Neural cell (in vitro differentiated cells): Measurements from ENCODE around the gene LIMCH1. TPM values are rescaled to one million over a fixed set of nuclear protein-coding genes. Genes with fewer than 3 reads are reported as not detected.

ENCODE experiments used
- H2AFZ ChIP-seq: fragments of 200-600, 300-800 bp; sonication (generic), shearing (Covaris generic); 2 replicates; pipeline ENCODE4 v1.6.0; 2014; ENCODE audit warnings: low read depth, mild to moderate bottlenecking, antibody characterized with exemption, low read length, moderate library complexity
- H3F3A ChIP-seq: fragments of 200-600 bp; shearing (Covaris generic); 2 replicates; pipeline ENCODE4 v1.6.1; 2016; ENCODE audit warnings: mild to moderate bottlenecking, moderate library complexity, mixed read lengths, antibody characterized with exemption, low read length; ENCODE audit not compliant: insufficient read depth, poor library complexity, severe bottlenecking
- H3K27ac ChIP-seq: fragments of 200-600, 300-800 bp; sonication (generic), shearing (Covaris generic); 2 replicates; pipeline ENCODE4 v1.5.1; 2014; ENCODE audit warnings: mild to moderate bottlenecking, low read length, moderate library complexity
- H3K27me3 ChIP-seq: fragments of 300-800, 200-600 bp; sonication (generic), shearing (Covaris generic); 2 replicates; pipeline ENCODE4 v1.6.0; 2014; ENCODE audit warnings: mild to moderate bottlenecking, low read depth, low read length, moderate library complexity; ENCODE audit not compliant: insufficient read depth
- H3K36me3 ChIP-seq: fragments of 300-800, 200-600 bp; sonication (generic), shearing (Covaris generic); 2 replicates; pipeline ENCODE4 v1.5.1; 2014; ENCODE audit warnings: mild to moderate bottlenecking, antibody characterized with exemption, low read length, moderate library complexity; ENCODE audit not compliant: insufficient read depth
- H3K4me2 ChIP-seq: fragments of 300-800, 200-600 bp; sonication (generic), shearing (Covaris generic); 2 replicates; pipeline ENCODE4 v1.6.0; 2014; ENCODE audit warnings: mild to moderate bottlenecking, low read length
- H3K4me3 ChIP-seq: fragments of 300-800, 200-600 bp; sonication (generic), shearing (Covaris generic); 2 replicates; pipeline ENCODE4 v1.5.1; 2014; ENCODE audit warnings: mild to moderate bottlenecking, low read length, moderate library complexity
- H3K79me2 ChIP-seq: fragments of 200-600 bp; shearing (Covaris generic); replicated peaks from 2 replicates; pipeline ENCODE4 v1.6.0; 2014; ENCODE audit warnings: mild to moderate bottlenecking, low read length, moderate library complexity; ENCODE audit not compliant: insufficient read depth
- H3K9ac ChIP-seq: fragments of 300-800, 200-600 bp; sonication (generic), shearing (Covaris generic); 2 replicates; pipeline ENCODE4 v1.6.1; 2016; ENCODE audit warnings: mild to moderate bottlenecking, low read length, mixed read lengths
- H3K9me2 ChIP-seq: fragments of 200-600 bp; shearing (Covaris generic); 2 replicates; pipeline ENCODE4 v1.6.1; 2016; ENCODE audit warnings: mild to moderate bottlenecking, low read length, mixed read lengths; ENCODE audit not compliant: insufficient read depth
- H3K9me3 ChIP-seq: fragments of 200-600, 300-800 bp; sonication (generic), shearing (Covaris generic); 2 replicates; pipeline ENCODE4 v1.6.1; 2016; ENCODE audit warnings: mild to moderate bottlenecking, mixed run types, low read length, moderate library complexity, mixed read lengths
- H4K20me1 ChIP-seq: fragments of 200-600 bp; shearing (Covaris generic); 2 replicates; pipeline ENCODE4 v1.6.1; 2016; ENCODE audit warnings: mild to moderate bottlenecking, mixed run types; ENCODE audit not compliant: insufficient read depth
- EP300 ChIP-seq: fragments of 450-650 bp; conservative IDR thresholded peaks from 2 replicates; pipeline ENCODE4 v1.6.1; 2014; ENCODE audit warnings: antibody characterized with exemption, mild to moderate bottlenecking, moderate library complexity; ENCODE audit not compliant: poor library complexity, severe bottlenecking
- EZH2 ChIP-seq: fragments of 200-600, 300-800 bp; shearing (Covaris generic), sonication (generic); IDR thresholded peaks from 2 replicates; pipeline ENCODE4 v1.6.1; 2014; ENCODE audit warnings: antibody characterized with exemption, low read length, borderline replicate concordance, mild to moderate bottlenecking; ENCODE audit not compliant: insufficient read depth, poor library complexity, severe bottlenecking
- MXI1 ChIP-seq: fragments of 450-650 bp; conservative IDR thresholded peaks from 2 replicates; pipeline ENCODE4 v1.6.1; 2014; ENCODE audit warnings: antibody characterized with exemption, mild to moderate bottlenecking; ENCODE audit not compliant: poor library complexity, severe bottlenecking
- POLR2AphosphoS5 ChIP-seq: IDR thresholded peaks from 2 replicates; pipeline ENCODE4 v1.6.1; 2012
- RAD21 ChIP-seq: fragments of 450-650 bp; conservative IDR thresholded peaks from 2 replicates; pipeline ENCODE4 v1.6.1; 2014; ENCODE audit warnings: antibody characterized with exemption, mild to moderate bottlenecking, moderate library complexity
- SMC3 ChIP-seq: fragments of 450-650 bp; conservative IDR thresholded peaks from 2 replicates; pipeline ENCODE4 v1.6.1; 2014; ENCODE audit warnings: antibody characterized with exemption, mild to moderate bottlenecking, moderate library complexity; ENCODE audit not compliant: poor library complexity
- TAF1 ChIP-seq: IDR thresholded peaks from 2 replicates; pipeline ENCODE4 v1.6.1; 2012; ENCODE audit warnings: low read depth
- polyA plus RNA-seq: library from polyadenylated mRNA; depleted of rRNA; stranded (reverse); fragments of >200 nt; gene quantifications from 2 replicates; pipeline ENCODE4 v1.2.3, GENCODE V29; 2014
- TF ChIP-seq, protein P1 (sequence below): fragments of 450-650 bp; IDR thresholded peaks from 2 replicates; pipeline ENCODE4 v1.5.1; 2014; ENCODE audit warnings: antibody characterized with exemption, mild to moderate bottlenecking, moderate library complexity; ENCODE audit not compliant: poor library complexity, severe bottlenecking
- TF ChIP-seq, protein P2 (sequence below): IDR thresholded peaks from 2 replicates; pipeline ENCODE4 v1.6.1; 2012; ENCODE audit warnings: borderline replicate concordance

The LIMCH1 gene
- polyA plus RNA-seq, 1 donor from 2014 or later = 9.1 TPM

DNA sequence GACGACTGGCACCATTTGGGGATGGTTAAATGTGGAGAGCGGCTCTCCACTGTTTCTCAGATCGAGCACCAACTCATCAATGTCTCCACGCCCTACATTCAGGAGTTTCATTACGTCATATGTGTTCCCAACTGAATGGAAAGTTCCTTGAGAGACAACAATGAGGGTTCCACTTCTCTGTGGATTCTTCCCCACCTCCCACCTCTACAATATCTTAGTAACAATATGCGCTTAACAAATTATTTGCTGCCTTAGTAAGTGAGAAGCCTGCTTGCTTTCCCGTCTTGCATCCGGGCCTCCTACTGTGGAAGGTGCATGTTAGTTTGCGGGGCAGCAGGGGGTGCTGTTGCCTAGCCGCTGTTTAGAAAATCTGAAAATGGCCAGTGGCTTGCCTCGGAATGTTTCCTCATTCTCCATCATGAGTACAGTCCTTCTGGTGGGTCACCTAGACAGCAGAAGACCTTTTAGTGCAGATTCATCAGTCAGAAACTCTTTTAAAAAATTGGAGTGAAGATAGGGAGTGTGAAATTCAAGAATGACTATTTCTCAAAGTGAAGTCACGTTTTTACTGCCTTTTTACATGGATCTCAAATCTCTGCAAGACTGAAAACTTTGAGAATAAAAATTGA, 154.9 kb downstream of the LIMCH1 start:
- Histone ChIP-seq H3K9me2 (no peaks in the 10 kb centered on the region), H3K4me2 (no peak overlapping the region), H3K27ac (no peak overlapping the region), H3K27me3 (no peaks in the 10 kb centered on the region), H3F3A (no peaks in the 10 kb centered on the region), H2AFZ (no peak overlapping the region), H3K9me3 (no peaks in the 10 kb centered on the region), H3K79me2 (no peaks in the 10 kb centered on the region), H3K9ac (no peak overlapping the region), H4K20me1 (no peaks in the 10 kb centered on the region), H3K36me3 (no peaks in the 10 kb centered on the region), H3K4me3 (no peak overlapping the region)
- TF ChIP-seq SMC3 = peak; percentile 87
- TF ChIP-seq, protein P1, sequence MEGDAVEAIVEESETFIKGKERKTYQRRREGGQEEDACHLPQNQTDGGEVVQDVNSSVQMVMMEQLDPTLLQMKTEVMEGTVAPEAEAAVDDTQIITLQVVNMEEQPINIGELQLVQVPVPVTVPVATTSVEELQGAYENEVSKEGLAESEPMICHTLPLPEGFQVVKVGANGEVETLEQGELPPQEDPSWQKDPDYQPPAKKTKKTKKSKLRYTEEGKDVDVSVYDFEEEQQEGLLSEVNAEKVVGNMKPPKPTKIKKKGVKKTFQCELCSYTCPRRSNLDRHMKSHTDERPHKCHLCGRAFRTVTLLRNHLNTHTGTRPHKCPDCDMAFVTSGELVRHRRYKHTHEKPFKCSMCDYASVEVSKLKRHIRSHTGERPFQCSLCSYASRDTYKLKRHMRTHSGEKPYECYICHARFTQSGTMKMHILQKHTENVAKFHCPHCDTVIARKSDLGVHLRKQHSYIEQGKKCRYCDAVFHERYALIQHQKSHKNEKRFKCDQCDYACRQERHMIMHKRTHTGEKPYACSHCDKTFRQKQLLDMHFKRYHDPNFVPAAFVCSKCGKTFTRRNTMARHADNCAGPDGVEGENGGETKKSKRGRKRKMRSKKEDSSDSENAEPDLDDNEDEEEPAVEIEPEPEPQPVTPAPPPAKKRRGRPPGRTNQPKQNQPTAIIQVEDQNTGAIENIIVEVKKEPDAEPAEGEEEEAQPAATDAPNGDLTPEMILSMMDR = peak; percentile 93
- no peak for TF ChIP-seq POLR2AphosphoS5
- no peak for TF ChIP-seq MXI1
- TF ChIP-seq, protein P2, sequence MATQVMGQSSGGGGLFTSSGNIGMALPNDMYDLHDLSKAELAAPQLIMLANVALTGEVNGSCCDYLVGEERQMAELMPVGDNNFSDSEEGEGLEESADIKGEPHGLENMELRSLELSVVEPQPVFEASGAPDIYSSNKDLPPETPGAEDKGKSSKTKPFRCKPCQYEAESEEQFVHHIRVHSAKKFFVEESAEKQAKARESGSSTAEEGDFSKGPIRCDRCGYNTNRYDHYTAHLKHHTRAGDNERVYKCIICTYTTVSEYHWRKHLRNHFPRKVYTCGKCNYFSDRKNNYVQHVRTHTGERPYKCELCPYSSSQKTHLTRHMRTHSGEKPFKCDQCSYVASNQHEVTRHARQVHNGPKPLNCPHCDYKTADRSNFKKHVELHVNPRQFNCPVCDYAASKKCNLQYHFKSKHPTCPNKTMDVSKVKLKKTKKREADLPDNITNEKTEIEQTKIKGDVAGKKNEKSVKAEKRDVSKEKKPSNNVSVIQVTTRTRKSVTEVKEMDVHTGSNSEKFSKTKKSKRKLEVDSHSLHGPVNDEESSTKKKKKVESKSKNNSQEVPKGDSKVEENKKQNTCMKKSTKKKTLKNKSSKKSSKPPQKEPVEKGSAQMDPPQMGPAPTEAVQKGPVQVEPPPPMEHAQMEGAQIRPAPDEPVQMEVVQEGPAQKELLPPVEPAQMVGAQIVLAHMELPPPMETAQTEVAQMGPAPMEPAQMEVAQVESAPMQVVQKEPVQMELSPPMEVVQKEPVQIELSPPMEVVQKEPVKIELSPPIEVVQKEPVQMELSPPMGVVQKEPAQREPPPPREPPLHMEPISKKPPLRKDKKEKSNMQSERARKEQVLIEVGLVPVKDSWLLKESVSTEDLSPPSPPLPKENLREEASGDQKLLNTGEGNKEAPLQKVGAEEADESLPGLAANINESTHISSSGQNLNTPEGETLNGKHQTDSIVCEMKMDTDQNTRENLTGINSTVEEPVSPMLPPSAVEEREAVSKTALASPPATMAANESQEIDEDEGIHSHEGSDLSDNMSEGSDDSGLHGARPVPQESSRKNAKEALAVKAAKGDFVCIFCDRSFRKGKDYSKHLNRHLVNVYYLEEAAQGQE = no peak
- no peak for TF ChIP-seq EZH2
- no peak for TF ChIP-seq TAF1
- no peak for TF ChIP-seq EP300
- TF ChIP-seq RAD21 = peak; percentile 92

DNA sequence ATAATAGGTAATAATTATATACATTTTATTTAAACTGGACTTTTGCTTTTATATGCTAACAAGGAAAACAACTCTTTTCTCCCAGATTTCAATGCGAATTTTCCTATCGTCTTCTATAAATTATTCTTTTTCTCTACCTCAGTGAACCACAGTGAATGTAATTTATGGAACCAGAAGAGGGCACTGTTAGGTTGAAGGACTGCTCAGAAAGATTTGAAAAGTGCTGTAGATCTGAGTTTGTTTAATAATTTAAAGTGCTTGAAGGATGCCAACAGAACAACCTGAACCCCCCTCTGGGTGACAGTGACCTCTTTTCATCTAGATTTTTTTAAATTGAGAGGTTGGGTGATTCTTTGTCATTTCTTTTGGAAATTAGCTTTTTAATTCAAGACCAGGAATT, 155.7 kb downstream of the LIMCH1 start:
- H3K4me3 ChIP-seq = no peak overlapping the region
- no peak overlapping the region for H3K9ac ChIP-seq
- H3K27me3 ChIP-seq = no peaks in the 10 kb centered on the region
- H2AFZ ChIP-seq = no peak overlapping the region
- no peak for TF ChIP-seq EZH2
- TF ChIP-seq, protein P2 = no peak
- no peak for TF ChIP-seq TAF1
- TF ChIP-seq SMC3 = peak; percentile 67
- no peak for TF ChIP-seq EP300
- no peak for TF ChIP-seq MXI1
- TF ChIP-seq POLR2AphosphoS5 = no peak
- peak; percentile 73 for TF ChIP-seq RAD21
- TF ChIP-seq, protein P1 = peak; percentile 73
- H3K36me3 ChIP-seq = no peaks in the 10 kb centered on the region
- H3K4me2 ChIP-seq = no peak overlapping the region
- H3K27ac ChIP-seq = no peak overlapping the region
- no peaks in the 10 kb centered on the region for H4K20me1 ChIP-seq
- no peaks in the 10 kb centered on the region for H3F3A ChIP-seq
- no peaks in the 10 kb centered on the region for H3K79me2 ChIP-seq
- H3K9me3 ChIP-seq = no peaks in the 10 kb centered on the region
- no peaks in the 10 kb centered on the region for H3K9me2 ChIP-seq
